Heart left ventricle (tissue), 13 donors: ENCODE results near the gene TNFSF4.

Source experiments
- POLR2A ChIP-seq, 2 donors: fragments of 450-650 bp; IDR thresholded peaks; one replicate each; pipeline ENCODE4 v1.6.1; 2017; ENCODE audit warnings: antibody characterized with exemption in 2 of 2, mild to moderate bottlenecking in 2 of 2, moderate library complexity in 2 of 2
- TF ChIP-seq, protein P1 (sequence below), 12 donors: fragments of 200-600 bp; sonication (generic) in 4 of 12; IDR thresholded peaks; one replicate each; pipeline versions ENCODE4 v1.5.0 to v1.8.0; 2018 to 2022; ENCODE audit warnings: antibody characterized with exemption in 12 of 12, mild to moderate bottlenecking in 5 of 12
- donor health status: ischemic (EF 13 %, LVEDD 7.1; RV severe dilation, severe dysfunction).
- donor health status: DM: no; HTN: yes; CAD: no.
- donor health status: DM: no; HTN: no; CAD: no.
- donor health status: ischemic (EF 25% LVEDD 6.9; RV normal size, moderate dysfunction).
- donor health status: ischemic (EF 25% LVEDD 5.7; RV mildly dilated, moderate dysfunction).
- donor health status: ischemic (EF 35%, LVEDD 5.7; RV mildly dilated, moderate dysfunction).
- donor health status: nonischemic (EF 11% LVEDD 7.7; RV severe dilation, severe dysfunction).
- donor health status: DM: yes; HTN: yes; CAD: no.
- donor health status: PGD.
- donor health status: ischemic (EF 29% LVEDD 5.4; RV normal size, mild dysfunction).
- donor health status: nonischemic (EF 23%, LVEDD 6.1; RV moderate dilation, normal function).

DNA sequence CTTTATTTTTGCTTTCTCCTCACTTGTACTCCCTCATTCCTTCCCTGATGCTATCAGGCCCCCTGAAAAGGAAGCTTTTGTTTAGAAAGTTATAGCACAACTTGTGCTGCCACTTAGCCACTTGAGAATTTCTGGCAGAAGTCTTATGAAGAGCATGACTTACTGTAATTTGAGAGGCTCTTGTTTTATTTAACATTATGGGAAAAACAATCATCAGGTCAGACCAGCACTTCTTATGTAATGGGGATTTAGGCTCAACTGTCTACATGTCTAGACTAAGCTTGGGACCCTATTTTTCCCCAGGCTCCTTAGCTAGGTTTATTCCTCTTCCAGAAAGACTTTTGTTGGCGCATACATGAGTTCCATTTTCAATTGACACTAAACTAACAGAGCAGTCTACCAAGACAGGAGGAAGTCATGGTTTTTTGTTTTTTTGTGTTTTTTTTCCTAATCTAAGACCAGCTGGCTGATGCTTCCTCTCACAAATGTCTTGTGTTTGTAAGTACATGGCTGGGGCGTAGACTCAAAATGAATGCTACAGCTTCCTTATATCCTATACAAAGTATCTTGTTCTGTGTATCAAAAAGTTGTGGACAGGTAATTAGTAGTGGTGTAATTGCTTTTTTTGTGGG, 31.5 kb downstream of the TNFSF4 start:
- TF ChIP-seq, protein P1, sequence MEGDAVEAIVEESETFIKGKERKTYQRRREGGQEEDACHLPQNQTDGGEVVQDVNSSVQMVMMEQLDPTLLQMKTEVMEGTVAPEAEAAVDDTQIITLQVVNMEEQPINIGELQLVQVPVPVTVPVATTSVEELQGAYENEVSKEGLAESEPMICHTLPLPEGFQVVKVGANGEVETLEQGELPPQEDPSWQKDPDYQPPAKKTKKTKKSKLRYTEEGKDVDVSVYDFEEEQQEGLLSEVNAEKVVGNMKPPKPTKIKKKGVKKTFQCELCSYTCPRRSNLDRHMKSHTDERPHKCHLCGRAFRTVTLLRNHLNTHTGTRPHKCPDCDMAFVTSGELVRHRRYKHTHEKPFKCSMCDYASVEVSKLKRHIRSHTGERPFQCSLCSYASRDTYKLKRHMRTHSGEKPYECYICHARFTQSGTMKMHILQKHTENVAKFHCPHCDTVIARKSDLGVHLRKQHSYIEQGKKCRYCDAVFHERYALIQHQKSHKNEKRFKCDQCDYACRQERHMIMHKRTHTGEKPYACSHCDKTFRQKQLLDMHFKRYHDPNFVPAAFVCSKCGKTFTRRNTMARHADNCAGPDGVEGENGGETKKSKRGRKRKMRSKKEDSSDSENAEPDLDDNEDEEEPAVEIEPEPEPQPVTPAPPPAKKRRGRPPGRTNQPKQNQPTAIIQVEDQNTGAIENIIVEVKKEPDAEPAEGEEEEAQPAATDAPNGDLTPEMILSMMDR (IDR thresholded peaks at IDR 0.05), result no peak
- no peak for TF ChIP-seq POLR2A (IDR thresholded peaks at IDR 0.05)
